UCSD-AML1 (cell line): Measurements from ENCODE around the gene SUSD3.
"Not testable (repeated sequence)": the region's sequence is repeated elsewhere in the genome, so short reads cannot be mapped to it uniquely, and the experiment has no call there.

Source experiments
- DNase-seq: peaks from one replicate; lab custom pipeline; 2025; ENCODE audit not compliant: unreplicated experiment; lab: John Stamatoyannopoulos, UW

Gene SUSD3

GRCh38 chr9:93058355-93059010 is at the start of gene SUSD3:
TSS of gene SUSD3 (plus strand) at chr9:93058701. CDS start at chr9:93058743, 42 bp downstream.
- peak; percentile 93 for DNase-seq

DNA sequence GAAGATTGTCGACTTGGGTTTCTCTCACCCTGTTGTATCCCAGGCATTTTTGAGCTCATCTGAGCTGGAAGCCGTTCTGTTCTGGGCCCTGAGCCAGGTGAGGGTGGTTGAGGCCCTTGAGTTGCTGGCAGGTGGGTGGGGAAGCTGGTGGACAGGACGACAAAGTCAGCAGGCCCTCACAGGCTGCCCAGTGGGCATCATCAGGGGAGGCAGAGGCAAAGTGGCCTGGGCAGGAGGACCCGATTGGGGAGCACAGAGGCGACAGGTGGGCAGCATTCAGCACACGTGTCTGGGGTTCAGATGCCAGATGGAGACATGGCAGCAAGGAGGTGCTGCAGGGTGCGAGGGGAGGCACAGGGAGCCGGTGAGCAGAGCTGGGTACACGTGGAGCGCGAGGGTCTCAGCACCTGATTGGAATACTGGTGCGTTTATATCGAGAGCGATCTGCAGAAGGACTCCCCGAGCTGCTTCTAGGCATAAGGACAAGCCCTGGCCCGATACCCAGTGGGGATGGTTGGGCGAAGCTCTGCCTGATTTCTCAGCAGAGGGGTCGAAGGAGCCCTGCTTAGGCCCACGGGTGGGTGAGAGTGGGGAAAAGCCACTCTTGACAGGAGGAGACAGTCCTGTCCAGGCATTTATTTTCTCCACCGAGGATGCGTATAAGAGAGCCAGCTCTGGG is 49.0 kb upstream of the SUSD3 start:
- no peak for DNase-seq

- no peak for DNase-seq
Measured at GRCh38 chr9:93010056-93010455, 48.4 kb upstream of the SUSD3 start.

- no peak for DNase-seq
Measured at GRCh38 chr9:93010704-93011103, 47.8 kb upstream of the SUSD3 start.

- no peak for DNase-seq
Measured at GRCh38 chr9:93011114-93011513, 47.4 kb upstream of the SUSD3 start.

- DNase-seq = no peak
Measured at GRCh38 chr9:93012963-93013855, 45.3 kb upstream of the SUSD3 start.

GRCh38 chr9:93013856-93014582 is 44.5 kb upstream of the SUSD3 start:
- DNase-seq = no peak

DNA sequence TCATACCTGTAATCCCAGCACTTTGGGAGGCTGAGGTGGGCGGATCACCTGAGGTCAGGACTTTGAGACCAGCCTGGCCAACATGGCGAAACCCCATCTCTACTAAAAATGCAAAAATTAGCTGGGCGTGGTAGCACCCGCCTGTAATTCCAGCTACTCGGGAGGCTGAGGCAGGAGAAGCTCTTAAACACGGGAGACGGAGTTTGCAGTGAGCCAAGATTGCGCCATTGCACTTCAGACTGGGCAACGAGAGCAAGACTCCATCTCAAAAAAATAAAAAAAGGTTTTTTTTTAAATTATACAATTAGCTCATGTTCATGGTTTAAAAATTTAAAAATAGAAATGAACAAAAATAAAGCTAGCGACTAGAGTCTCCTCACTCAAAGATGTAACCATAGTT is 43.3 kb upstream of the SUSD3 start:
- not testable (repeated sequence) for DNase-seq

- no peak for DNase-seq
Measured at GRCh38 chr9:93017621-93018020, 40.9 kb upstream of the SUSD3 start.

- no peak for DNase-seq
Measured at GRCh38 chr9:93020151-93020550, 38.4 kb upstream of the SUSD3 start.

GRCh38 chr9:93020771-93021670 is 37.5 kb upstream of the SUSD3 start:
- DNase-seq = no peak

DNA sequence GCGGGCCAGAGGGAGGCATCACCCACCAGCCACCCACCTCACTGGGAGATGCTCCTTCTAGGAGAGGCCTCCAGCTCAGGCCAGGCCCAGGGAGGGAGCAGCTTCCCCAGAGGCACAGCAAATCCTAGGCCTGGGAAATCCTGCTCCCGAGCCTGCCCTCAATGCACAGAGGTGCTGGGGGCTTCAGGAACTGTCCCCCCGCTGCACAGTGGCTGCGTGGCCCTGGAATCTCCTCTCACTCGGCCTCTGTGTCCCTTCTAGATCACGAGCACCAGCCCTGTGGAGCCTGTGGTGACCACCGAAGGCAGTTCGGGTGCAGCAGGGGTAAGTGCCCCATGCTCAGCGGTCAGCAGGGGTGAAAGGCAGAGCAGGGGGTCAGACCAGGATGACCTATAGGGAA is 36.4 kb upstream of the SUSD3 start:
- no peak for DNase-seq

GRCh38 chr9:93022721-93023520 is 35.6 kb upstream of the SUSD3 start:
- DNase-seq = no peak

DNA sequence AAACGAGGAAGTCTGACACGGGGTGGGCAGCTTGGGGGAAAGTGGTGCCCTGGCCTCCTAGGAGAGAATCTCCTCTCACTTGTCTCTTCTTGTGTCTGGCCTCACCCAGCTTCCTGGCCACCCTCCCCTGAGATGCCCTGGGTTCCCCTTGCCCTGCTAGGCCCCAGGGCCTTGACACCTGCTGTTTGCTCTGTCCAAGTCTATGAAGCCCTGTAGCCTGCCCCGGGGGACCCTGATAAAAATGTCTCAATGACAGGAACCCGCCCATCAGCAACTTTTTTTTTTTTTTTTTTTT is 35.0 kb upstream of the SUSD3 start:
- DNase-seq = no peak

DNA sequence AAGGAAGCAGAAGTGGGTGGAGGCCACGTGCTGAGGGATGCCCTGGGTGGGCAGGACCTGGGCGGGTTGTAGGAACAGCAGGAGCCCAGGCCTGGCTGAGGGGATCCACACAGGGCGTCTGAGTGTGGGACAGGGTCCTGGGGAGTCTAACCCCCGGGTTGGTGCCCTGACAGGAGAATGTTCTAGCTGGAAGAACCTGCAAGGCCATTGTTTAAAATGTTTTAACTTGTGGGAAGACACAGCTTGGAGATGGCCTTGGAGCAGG is 33.9 kb upstream of the SUSD3 start:
- no peak for DNase-seq

DNA sequence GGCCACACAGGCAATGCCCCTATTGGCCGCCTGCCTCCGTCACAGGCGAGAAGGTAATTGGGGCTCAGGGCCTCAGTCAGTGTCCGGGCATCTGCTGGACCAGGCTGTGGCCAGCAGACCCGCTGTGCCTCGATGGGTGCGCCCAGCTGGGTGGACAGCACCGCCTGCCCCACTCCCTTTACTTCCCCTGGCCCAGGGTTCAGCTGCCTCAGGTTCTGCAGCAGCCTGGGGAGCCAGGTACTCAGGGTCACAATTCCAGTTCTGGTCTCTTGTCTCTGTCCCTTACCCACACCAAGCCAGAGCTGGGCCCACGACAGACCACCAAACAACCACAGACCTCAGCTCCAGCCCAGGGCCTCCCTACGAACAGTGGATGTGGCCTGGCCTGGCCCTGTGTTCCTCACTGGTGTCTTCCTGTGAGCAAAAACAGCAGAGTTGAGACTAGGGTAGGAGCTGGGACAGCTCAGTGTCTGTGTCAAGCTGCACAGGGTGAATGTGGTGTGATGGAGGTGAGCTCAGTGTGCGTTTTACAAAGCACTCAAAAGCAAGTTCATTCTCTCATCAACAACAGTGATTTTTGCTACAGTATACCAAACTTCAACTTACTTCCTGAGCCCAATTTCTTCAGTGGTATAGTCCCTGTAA is 33.4 kb upstream of the SUSD3 start:
- no peak for DNase-seq

DNA sequence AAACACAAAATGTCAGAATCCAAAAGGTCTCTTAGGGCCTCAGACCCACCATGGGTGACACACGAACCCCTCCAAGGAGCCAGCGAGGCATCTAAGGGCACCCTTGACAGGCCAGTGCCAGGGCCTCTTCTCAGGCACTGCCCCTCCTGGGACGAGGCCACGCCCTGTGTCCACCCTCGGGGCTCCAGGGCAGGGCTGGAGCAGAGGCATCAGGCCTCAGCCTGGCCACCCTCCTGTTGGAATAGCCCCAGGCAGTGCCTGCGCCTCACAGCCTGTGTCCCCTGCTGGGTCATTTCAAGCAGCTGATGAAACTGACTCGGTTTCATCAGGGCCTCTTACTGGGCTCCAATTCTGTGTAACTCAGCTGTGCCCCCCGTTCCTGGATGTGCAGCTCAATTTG is 32.8 kb upstream of the SUSD3 start:
- no peak for DNase-seq

- no peak for DNase-seq
Measured at GRCh38 chr9:93026640-93027039, 31.9 kb upstream of the SUSD3 start.

GRCh38 chr9:93027750-93028149 is 30.8 kb upstream of the SUSD3 start:
- no peak for DNase-seq
